ENCODE results near the gene CDKN2B-AS1. TPM values are rescaled to one million over a fixed set of nuclear protein-coding genes. Genes with fewer than 3 reads are reported as not detected.

Gene CDKN2B-AS1
- total RNA-seq, 1 experiment from 2014 or later = not detected

DNA sequence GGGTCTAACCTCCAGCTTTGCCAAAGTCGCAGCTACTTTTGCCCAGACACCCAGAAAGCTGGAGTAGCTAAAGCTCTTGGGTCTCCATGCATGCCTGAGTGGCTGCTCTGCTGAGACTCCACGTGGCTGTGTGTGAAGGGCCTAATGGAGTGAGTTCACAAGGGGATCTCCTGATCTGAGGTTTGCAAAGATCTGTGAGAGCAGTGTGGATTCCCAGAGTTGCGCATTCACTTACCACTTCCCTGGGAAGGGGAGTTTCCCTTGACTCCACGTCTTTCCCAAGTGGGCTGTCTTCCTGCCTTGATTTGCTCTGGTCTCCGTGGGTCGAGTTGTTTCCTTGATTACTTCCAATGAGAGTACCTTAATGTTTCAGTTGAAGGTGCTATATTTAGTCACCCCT lies 32.1 kb downstream of the CDKN2B-AS1 start:
- H3T11ph ChIP-seq (ENCODE audit: low read length) = no peak overlapping the region
- no peak overlapping the region for H2BK20ac ChIP-seq (ENCODE audit: low read depth, low read length, poor library complexity, severe bottlenecking)
- no peaks in the 10 kb centered on the region for H3K27me3 ChIP-seq (ENCODE audit: insufficient read depth, low read length)
- Mint-ChIP-seq H3K27ac (peak overlapping the region in 1 of 3 experiments; percentile 53; a peak in 1 of 7 replicates), H3K9me3 (no peaks in the 10 kb centered on the region; a peak in 2 of 5 replicates), H3K27me3 (ENCODE audit: low read depth) (peaks cover 4% of the 10 kb centered on the region), H3K4me3 (no peak overlapping the region), H3K36me3 (ENCODE audit: insufficient read depth in 1 of 3, low read depth in 3 of 3) (no peaks in the 10 kb centered on the region), H3K4me1 (peaks cover 5 to 8% of the 10 kb centered on the region in 2 experiments; a peak in 3 of 4 replicates)
- no peak overlapping the region for H4K8ac ChIP-seq (replicated peaks; ENCODE audit: insufficient read length, low read depth, low read length)
- TF ChIP-seq, protein P1, sequence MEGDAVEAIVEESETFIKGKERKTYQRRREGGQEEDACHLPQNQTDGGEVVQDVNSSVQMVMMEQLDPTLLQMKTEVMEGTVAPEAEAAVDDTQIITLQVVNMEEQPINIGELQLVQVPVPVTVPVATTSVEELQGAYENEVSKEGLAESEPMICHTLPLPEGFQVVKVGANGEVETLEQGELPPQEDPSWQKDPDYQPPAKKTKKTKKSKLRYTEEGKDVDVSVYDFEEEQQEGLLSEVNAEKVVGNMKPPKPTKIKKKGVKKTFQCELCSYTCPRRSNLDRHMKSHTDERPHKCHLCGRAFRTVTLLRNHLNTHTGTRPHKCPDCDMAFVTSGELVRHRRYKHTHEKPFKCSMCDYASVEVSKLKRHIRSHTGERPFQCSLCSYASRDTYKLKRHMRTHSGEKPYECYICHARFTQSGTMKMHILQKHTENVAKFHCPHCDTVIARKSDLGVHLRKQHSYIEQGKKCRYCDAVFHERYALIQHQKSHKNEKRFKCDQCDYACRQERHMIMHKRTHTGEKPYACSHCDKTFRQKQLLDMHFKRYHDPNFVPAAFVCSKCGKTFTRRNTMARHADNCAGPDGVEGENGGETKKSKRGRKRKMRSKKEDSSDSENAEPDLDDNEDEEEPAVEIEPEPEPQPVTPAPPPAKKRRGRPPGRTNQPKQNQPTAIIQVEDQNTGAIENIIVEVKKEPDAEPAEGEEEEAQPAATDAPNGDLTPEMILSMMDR (conservative IDR thresholded peaks at IDR 0.05) = no peak
- no peaks in the 10 kb centered on the region for H4K20me1 ChIP-seq (ENCODE audit: control insufficient read depth, insufficient read depth, insufficient read length)
- no peaks in the 10 kb centered on the region for H3K79me2 ChIP-seq (ENCODE audit: insufficient read depth, low read length)
- WGBS (ENCODE audit: extremely low coverage, insufficient read length, low lambda C conversion rate) = no CpG with 5 or more reads among the region's 6 CpGs
- no peak overlapping the region for H2BK15ac ChIP-seq (ENCODE audit: low read depth, low read length)
- no peak for DNase-seq
- H2BK12ac ChIP-seq (ENCODE audit: insufficient read length, low read depth, low read length) = no peak overlapping the region
- no peak overlapping the region for H3K56ac ChIP-seq (ENCODE audit: insufficient read length, low read depth, low read length)
- H3K9ac ChIP-seq (ENCODE audit: extremely low read depth, insufficient read length, low read length) = no peak overlapping the region
- no peak overlapping the region for H4K91ac ChIP-seq (ENCODE audit: insufficient read length, low read depth, low read length)
- H3K18ac ChIP-seq (ENCODE audit: insufficient read length, low read depth, low read length) = no peak overlapping the region
- no peak overlapping the region for H3K14ac ChIP-seq (ENCODE audit: insufficient read depth, low read length)
- no peak overlapping the region for H2BK5ac ChIP-seq (ENCODE audit: insufficient read length, low read length)
- H3K79me1 ChIP-seq (ENCODE audit: insufficient read depth, low read depth, low read length, poor library complexity, severe bottlenecking) = no peaks in the 10 kb centered on the region
- H4K5ac ChIP-seq (ENCODE audit: insufficient read length, low read depth, low read length) = no peak overlapping the region
- H3K23ac ChIP-seq (ENCODE audit: insufficient read length, low read depth, low read length) = no peak overlapping the region
- no peak overlapping the region for H3K4ac ChIP-seq (ENCODE audit: low read depth, low read length)
- H2AK5ac ChIP-seq (ENCODE audit: insufficient read length, low read length) = no peak overlapping the region
- H2AFZ ChIP-seq (ENCODE audit: low read length) = no peak overlapping the region
- no peak overlapping the region for H3K27ac ChIP-seq (ENCODE audit: insufficient read length, low read depth, low read length)
- no peaks in the 10 kb centered on the region for H3K23me2 ChIP-seq (ENCODE audit: insufficient read length, low read depth, low read length, poor library complexity, severe bottlenecking)
- H3K4me2 ChIP-seq (ENCODE audit: insufficient read depth, insufficient read length, low read length) = no peak overlapping the region
- no peaks in the 10 kb centered on the region for H3K9me3 ChIP-seq (ENCODE audit: control insufficient read depth, low read depth, low read length)
- H3K4me1 ChIP-seq (ENCODE audit: insufficient read depth, low read length) = peaks cover 3% of the 10 kb centered on the region; the same call in 1 of the 2 replicates
- no peak overlapping the region for H2BK120ac ChIP-seq (ENCODE audit: low read depth, low read length, poor library complexity, severe bottlenecking)

All from H9 (cell line).